IPS-18c (cell line): ENCODE results near the gene LRRC31.

Experiments used
- H3K4me3 ChIP-seq: 2 replicates; pipeline ENCODE4 v1.7.0; 2013; ENCODE audit warnings: low read depth, mild to moderate bottlenecking, low read length, moderate library complexity; ENCODE audit not compliant: insufficient read depth
- H3K9me3 ChIP-seq: one replicate; pipeline ENCODE4 v1.6.1; 2013; ENCODE audit warnings: mild to moderate bottlenecking, low read length, moderate library complexity; ENCODE audit not compliant: control insufficient read depth, insufficient read depth

Gene LRRC31

DNA sequence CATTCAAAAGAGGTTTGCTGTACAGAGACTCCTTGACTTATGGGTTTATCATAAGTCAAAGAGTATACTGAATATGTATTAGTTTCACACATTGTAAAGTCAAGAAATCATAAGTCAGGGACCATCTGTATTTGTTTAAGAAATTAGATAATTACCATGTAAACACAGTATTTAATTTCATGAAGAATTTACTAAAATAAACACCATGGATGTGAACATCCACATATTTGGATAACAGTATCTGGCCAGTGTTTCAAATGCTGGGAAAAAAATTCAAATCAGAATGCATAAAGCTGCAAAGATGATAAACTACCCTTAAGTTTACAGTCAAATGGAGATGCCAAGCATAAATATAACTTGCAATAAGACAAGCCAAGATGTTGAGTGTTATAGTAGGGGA lies 79.5 kb downstream of the LRRC31 start:
- H3K4me3 ChIP-seq: no peak overlapping the region
- no peaks in the 10 kb centered on the region for H3K9me3 ChIP-seq
